A549 (cell line): Measurements from ENCODE around the gene ATOX1.

Experiments used
- EHMT2 ChIP-seq: fragments of 200-600 bp; sonication (generic); IDR thresholded peaks from 2 replicates; pipeline ENCODE4 v1.6.1; 2016; ENCODE audit warnings: antibody characterized with exemption, low read depth, mild to moderate bottlenecking, moderate library complexity
- MAX ChIP-seq: IDR thresholded peaks from 2 replicates; pipeline ENCODE4 v1.6.1; 2012
- TF ChIP-seq, protein P1 (sequence below): IDR thresholded peaks from 2 replicates; pipeline ENCODE4 v1.6.1; 2012

GRCh38 chr5:151741678-151742423 lies 16.6 kb downstream of the ATOX1 start:
- TF ChIP-seq, protein P1, sequence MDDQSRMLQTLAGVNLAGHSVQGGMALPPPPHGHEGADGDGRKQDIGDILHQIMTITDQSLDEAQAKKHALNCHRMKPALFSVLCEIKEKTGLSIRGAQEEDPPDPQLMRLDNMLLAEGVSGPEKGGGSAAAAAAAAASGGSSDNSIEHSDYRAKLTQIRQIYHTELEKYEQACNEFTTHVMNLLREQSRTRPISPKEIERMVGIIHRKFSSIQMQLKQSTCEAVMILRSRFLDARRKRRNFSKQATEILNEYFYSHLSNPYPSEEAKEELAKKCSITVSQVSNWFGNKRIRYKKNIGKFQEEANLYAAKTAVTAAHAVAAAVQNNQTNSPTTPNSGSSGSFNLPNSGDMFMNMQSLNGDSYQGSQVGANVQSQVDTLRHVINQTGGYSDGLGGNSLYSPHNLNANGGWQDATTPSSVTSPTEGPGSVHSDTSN: no peak
- no peak for TF ChIP-seq MAX
- TF ChIP-seq EHMT2: no peak
